Upper lobe of left lung (tissue), 6 donors: ENCODE measurements around the gene CD84. TPM values are rescaled to one million over a fixed set of nuclear protein-coding genes. Genes with fewer than 3 reads are reported as not detected.
"Not testable (repeated sequence)": the region's sequence is repeated elsewhere in the genome, so short reads cannot be mapped to it uniquely, and the experiment has no call there.

Experiments
- ATAC-seq, 2 donors: fragments of 200-7000 bp; cut with Tn5 transposase; one replicate each; pipeline ENCODE4 v1.9.1; 2022; ENCODE audit warnings: mild to moderate bottlenecking in 2 of 2, moderate library complexity in 2 of 2; ENCODE audit not compliant: low FRiP score in 2 of 2
- DNase-seq, 2 donors: peaks; one replicate each; pipeline ENCODE4 v3.0.0-alpha.2; 2019 to 2020
- H3K27ac ChIP-seq, 4 donors: fragments of 200-600 bp; sonication (generic); one replicate each; pipeline ENCODE4 v1.5.1; 2016 to 2019
- H3K27me3 ChIP-seq, 4 donors: fragments of 200-600 bp; sonication (generic); one replicate each; pipeline ENCODE4 v1.5.1; 2017 to 2019
- H3K36me3 ChIP-seq, 4 donors: fragments of 200-600 bp; sonication (generic); one replicate each; pipeline ENCODE4 v1.5.1; 2016 to 2019
- H3K4me1 ChIP-seq, 4 donors: fragments of 200-600 bp; sonication (generic); one replicate each; pipeline ENCODE4 v1.5.1; 2018 to 2019
- H3K4me3 ChIP-seq, 4 donors: fragments of 200-600 bp; sonication (generic); one replicate each; pipeline ENCODE4 v1.5.1; 2017 to 2019; ENCODE audit warnings: mild to moderate bottlenecking in 2 of 4, moderate library complexity in 1 of 4
- H3K9me3 ChIP-seq, 4 donors: fragments of 200-600 bp; sonication (generic); one replicate each; pipeline ENCODE4 v1.5.1; 2018 to 2019
- EP300 ChIP-seq, 4 donors: sonication (generic); formaldehyde crosslinking; IDR thresholded peaks; one replicate each; pipeline ENCODE4 v1.5.1; 2017; ENCODE audit warnings: antibody characterized with exemption in 4 of 4, control low read depth in 2 of 4
- POLR2A ChIP-seq, 4 donors: fragments of 450-650 bp; IDR thresholded peaks; one replicate each; pipeline ENCODE4 v1.5.1; 2016 to 2017; ENCODE audit warnings: antibody characterized with exemption in 4 of 4, mild to moderate bottlenecking in 2 of 4
- POLR2AphosphoS5 ChIP-seq, 2 donors: sonication (generic); formaldehyde crosslinking; IDR thresholded peaks; one replicate each; pipeline ENCODE4 v1.5.1; 2017; ENCODE audit warnings: antibody characterized with exemption in 2 of 2
- WGBS, 2 donors: methylation state at CpG; one replicate each; pipeline ENCODE4 v1.1.5; 2017 to 2018; 5-methylcytosine and 5-hydroxymethylcytosine counted together
- total RNA-seq, 6 donors: library from RNA; depleted of rRNA in 4 of 6; stranded (reverse); fragments of >200 nt in 4 of 6; gene quantifications; one replicate each; pipeline versions ENCODE4 v1.1.0 to v1.2.1, GENCODE V29; 2016 to 2021
- TF ChIP-seq, protein P1 (sequence below), 6 experiments: fragments of 450-650 bp in 4 of 6; fragments of 200-600 bp in 2 of 6; sonication (generic) in 2 of 6; IDR thresholded peaks; one replicate each; pipeline ENCODE4 v1.5.1; 2016 to 2019; ENCODE audit warnings: antibody characterized with exemption in 6 of 6
- donor health status: DM: no; HTN: no; CAD: no; lungs with moderate emphysema.
- donor health status: DM: no; HTN: yes; CAD: no; lungs with severe emphysema.

Gene CD84
- total RNA-seq, 6 donors from 2014 or later, result 8.9 to 26.4 (median 17.4) TPM

DNA sequence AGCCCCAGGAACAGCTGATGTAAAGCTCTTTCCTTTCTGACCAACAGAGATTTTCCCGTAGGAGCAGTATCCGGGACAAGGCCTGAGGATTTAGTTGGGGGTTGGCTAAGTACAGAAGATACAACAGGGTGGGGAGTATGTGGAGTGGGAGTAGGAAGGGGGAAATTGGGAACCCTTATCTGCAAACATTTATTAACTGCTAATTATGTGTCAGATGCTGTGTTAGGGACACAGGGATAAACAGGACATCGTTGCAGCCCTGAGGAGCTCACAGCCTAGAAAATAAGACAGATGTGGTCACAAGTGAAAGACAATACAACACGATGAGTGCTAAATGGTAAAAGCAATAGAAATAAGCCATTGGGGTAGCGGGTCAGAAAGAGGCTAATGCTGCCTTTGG, 12.0 kb downstream of the CD84 start:
- H3K36me3 ChIP-seq, result no peaks in the 10 kb centered on the region
- H3K4me1 ChIP-seq, result peaks cover 0 to 4% (median 0%) of the 10 kb centered on the region in 4 donors
- DNase-seq, result no peak
- H3K27ac ChIP-seq, result peak overlapping the region in 2 of 4 donors; percentile 40 to 59
- WGBS, 2 donors, result 68 to 73% methylated on average over 5 of the region's 5 CpGs
- no peak overlapping the region for H3K4me3 ChIP-seq
- H3K9me3 ChIP-seq, result peaks cover 0 to 8% (median 4%) of the 10 kb centered on the region in 4 donors
- TF ChIP-seq, protein P1, sequence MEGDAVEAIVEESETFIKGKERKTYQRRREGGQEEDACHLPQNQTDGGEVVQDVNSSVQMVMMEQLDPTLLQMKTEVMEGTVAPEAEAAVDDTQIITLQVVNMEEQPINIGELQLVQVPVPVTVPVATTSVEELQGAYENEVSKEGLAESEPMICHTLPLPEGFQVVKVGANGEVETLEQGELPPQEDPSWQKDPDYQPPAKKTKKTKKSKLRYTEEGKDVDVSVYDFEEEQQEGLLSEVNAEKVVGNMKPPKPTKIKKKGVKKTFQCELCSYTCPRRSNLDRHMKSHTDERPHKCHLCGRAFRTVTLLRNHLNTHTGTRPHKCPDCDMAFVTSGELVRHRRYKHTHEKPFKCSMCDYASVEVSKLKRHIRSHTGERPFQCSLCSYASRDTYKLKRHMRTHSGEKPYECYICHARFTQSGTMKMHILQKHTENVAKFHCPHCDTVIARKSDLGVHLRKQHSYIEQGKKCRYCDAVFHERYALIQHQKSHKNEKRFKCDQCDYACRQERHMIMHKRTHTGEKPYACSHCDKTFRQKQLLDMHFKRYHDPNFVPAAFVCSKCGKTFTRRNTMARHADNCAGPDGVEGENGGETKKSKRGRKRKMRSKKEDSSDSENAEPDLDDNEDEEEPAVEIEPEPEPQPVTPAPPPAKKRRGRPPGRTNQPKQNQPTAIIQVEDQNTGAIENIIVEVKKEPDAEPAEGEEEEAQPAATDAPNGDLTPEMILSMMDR (IDR thresholded peaks at IDR 0.05), result no peak
- no peak for TF ChIP-seq POLR2A (IDR thresholded peaks at IDR 0.05)
- ATAC-seq, result no peak
- no peaks in the 10 kb centered on the region for H3K27me3 ChIP-seq

DNA sequence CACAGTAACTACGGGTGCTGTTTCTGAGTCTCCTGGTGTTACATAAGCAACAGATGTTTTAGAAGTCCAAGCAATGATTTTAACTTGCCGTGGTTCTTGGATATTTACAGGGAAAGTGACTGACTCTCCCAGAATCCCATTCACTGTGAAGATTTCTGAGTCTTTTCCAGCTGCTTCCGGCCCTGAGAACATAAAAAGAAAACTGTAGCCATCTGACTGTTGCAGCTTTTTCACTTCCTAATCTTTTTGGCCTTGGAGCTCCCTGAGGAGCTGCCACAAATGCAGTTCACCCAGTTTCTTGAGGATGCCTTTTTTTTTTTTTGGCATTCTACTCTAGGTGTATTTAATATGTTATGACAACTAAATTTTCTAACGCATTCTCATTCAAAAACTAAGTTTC, 13.7 kb downstream of the CD84 start:
- Histone ChIP-seq H3K27me3 (no peaks in the 10 kb centered on the region), H3K4me3 (no peak overlapping the region), H3K36me3 (no peaks in the 10 kb centered on the region), H3K9me3 (peaks cover 0 to 8% (median 4%) of the 10 kb centered on the region in 4 donors), H3K4me1 (peaks cover 0 to 4% (median 0%) of the 10 kb centered on the region in 4 donors), H3K27ac (no peak overlapping the region)
- TF ChIP-seq POLR2AphosphoS5 (IDR thresholded peaks at IDR 0.05) (no peak), POLR2A (IDR thresholded peaks at IDR 0.05) (no peak)
- TF ChIP-seq, protein P1 (IDR thresholded peaks at IDR 0.05), result no peak
- DNase-seq, result no peak
- 57 to 68% methylated on average over 4 of the region's 4 CpGs for WGBS, 2 donors
- no peak for ATAC-seq

DNA sequence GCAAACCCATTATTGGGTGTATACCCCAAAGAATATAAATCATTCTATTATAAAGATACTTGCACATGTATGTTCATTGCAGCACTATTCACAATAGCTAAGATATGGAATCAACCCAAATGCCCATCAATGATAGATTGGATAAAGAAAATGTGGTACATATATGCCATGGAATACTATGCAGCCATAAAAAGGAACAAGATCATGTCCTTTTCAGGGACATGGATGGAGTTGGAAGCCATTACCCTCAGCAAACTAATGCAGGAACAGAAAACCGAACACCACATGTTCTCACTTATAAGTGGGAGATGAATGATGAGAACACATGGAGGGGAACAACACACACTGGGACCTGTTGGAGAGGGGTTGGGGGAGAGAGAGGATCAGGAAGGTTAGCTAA, 16.1 kb downstream of the CD84 start:
- DNase-seq, H3K27me3 ChIP-seq, H3K9me3 ChIP-seq, H3K27ac ChIP-seq, H3K4me1 ChIP-seq, H3K4me3 ChIP-seq, ATAC-seq, H3K36me3 ChIP-seq: not testable (repeated sequence)
- WGBS, 2 donors, result 93 to 96% methylated on average over 1 of the region's 1 CpG

- H3K4me3 ChIP-seq, H3K27ac ChIP-seq, H3K36me3 ChIP-seq, H3K9me3 ChIP-seq, H3K27me3 ChIP-seq, H3K4me1 ChIP-seq, DNase-seq, ATAC-seq: not testable (repeated sequence)
- 72 to 78% methylated on average over 2 of the region's 2 CpGs for WGBS, 2 donors
These were observed 16.6 kb downstream of the CD84 start for GRCh38 chr1:160562745-160563144.

- DNase-seq (no peak), ATAC-seq (no peak)
- Histone ChIP-seq H3K9me3 (peaks cover 0 to 8% (median 4%) of the 10 kb centered on the region in 4 donors), H3K36me3 (no peaks in the 10 kb centered on the region), H3K4me1 (peaks cover 0 to 6% (median 0%) of the 10 kb centered on the region in 4 donors), H3K27ac (no peak overlapping the region), H3K27me3 (no peaks in the 10 kb centered on the region), H3K4me3 (no peak overlapping the region)
- TF ChIP-seq POLR2A (IDR thresholded peaks at IDR 0.05), result no peak
These were observed 18.5 kb downstream of the CD84 start for GRCh38 chr1:160560806-160561205.

- no peaks in the 10 kb centered on the region for H3K36me3 ChIP-seq
- DNase-seq, result no peak
- no peak for ATAC-seq
- no peaks in the 10 kb centered on the region for H3K27me3 ChIP-seq
- peaks cover 0 to 8% (median 4%) of the 10 kb centered on the region in 4 donors for H3K9me3 ChIP-seq
- no peak overlapping the region for H3K27ac ChIP-seq
- TF ChIP-seq POLR2AphosphoS5 (IDR thresholded peaks at IDR 0.05), result no peak
- TF ChIP-seq, protein P1 (IDR thresholded peaks at IDR 0.05), result no peak
- no peak for TF ChIP-seq EP300 (IDR thresholded peaks at IDR 0.05)
- no peak for TF ChIP-seq POLR2A (IDR thresholded peaks at IDR 0.05)
- peaks cover 0 to 6% (median 0%) of the 10 kb centered on the region in 4 donors for H3K4me1 ChIP-seq
- H3K4me3 ChIP-seq, result no peak overlapping the region
- WGBS, 2 donors, result 67 to 72% methylated on average over 4 of the region's 4 CpGs
These were observed 19.1 kb downstream of the CD84 start for GRCh38 chr1:160560045-160560705.

- H3K36me3 ChIP-seq, H3K27me3 ChIP-seq, ATAC-seq, DNase-seq, H3K4me1 ChIP-seq, H3K4me3 ChIP-seq, H3K9me3 ChIP-seq: not testable (repeated sequence)
- peak overlapping the region in 2 of 4 donors; percentile 21 to 32 for H3K27ac ChIP-seq
- 83 to 84% methylated on average over 3 of the region's 3 CpGs for WGBS, 2 donors
These were observed 19.9 kb downstream of the CD84 start for GRCh38 chr1:160559437-160559836.
